ENCODE data around the gene TOX4.

Gene TOX4

DNA sequence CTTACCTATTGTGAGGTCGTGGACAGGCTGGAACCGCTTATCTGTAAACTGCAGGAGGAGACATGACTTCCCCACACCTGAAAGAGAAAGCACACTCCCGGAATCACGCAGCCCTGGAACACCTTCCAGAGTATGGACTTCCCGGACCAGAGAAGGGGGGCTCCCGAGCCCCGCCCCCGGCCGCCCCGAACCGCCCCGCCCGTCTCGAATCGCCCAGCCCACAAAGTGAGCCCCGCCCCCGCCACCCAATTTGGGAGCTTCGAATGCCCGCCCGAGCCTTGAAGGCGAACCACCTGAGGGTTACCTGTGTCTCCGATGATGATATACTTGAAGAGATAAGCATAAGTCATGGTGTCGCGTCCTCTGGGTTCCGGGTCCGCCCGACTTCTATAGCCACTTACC, 471 bp upstream of the TOX4 start:
- TF ChIP-seq, protein P1, sequence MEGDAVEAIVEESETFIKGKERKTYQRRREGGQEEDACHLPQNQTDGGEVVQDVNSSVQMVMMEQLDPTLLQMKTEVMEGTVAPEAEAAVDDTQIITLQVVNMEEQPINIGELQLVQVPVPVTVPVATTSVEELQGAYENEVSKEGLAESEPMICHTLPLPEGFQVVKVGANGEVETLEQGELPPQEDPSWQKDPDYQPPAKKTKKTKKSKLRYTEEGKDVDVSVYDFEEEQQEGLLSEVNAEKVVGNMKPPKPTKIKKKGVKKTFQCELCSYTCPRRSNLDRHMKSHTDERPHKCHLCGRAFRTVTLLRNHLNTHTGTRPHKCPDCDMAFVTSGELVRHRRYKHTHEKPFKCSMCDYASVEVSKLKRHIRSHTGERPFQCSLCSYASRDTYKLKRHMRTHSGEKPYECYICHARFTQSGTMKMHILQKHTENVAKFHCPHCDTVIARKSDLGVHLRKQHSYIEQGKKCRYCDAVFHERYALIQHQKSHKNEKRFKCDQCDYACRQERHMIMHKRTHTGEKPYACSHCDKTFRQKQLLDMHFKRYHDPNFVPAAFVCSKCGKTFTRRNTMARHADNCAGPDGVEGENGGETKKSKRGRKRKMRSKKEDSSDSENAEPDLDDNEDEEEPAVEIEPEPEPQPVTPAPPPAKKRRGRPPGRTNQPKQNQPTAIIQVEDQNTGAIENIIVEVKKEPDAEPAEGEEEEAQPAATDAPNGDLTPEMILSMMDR (IDR thresholded peaks at IDR 0.05; ENCODE audit: low read depth, low read length) = no peak
- in situ Hi-C loops (cut with HindIII; ENCODE audit: low sequenced_read_pairs) = no loop called here
- H3K4me3 ChIP-seq (ENCODE audit: low read depth, low read length) = peak overlapping the region; percentile 90
- DNase-seq (ENCODE audit: low read depth, low spot score) = no peak

DNA sequence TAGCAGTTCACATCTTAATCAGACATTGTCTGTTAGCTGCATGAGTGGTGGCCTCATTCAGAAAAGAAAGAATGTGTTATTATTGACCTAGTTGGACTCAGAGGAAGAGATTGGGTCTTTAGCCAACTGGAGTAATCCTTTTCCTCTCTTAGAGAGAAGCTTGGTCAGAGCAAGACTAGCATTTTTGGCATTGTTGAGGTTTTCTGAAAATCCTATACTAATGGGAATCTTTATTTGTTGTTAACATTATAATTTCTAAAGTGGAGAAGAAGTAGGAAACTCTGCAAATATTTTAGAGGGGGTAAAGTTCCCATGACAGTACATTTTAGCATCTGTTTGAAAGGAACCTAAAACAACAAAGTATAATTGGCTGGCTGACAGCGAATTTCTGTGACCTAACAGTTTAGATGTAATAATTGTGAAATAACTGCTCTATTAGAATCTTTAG, 9.7 kb downstream of the TOX4 start:
- TF ChIP-seq, protein P1 (IDR thresholded peaks at IDR 0.05; ENCODE audit: low read depth, low read length) = no peak
- in situ Hi-C loops (cut with HindIII; ENCODE audit: low sequenced_read_pairs) = no loop called here
- no peak overlapping the region for H3K4me3 ChIP-seq (ENCODE audit: low read depth, low read length)
- peak; percentile 62 for DNase-seq (ENCODE audit: low read depth, low spot score)

DNA sequence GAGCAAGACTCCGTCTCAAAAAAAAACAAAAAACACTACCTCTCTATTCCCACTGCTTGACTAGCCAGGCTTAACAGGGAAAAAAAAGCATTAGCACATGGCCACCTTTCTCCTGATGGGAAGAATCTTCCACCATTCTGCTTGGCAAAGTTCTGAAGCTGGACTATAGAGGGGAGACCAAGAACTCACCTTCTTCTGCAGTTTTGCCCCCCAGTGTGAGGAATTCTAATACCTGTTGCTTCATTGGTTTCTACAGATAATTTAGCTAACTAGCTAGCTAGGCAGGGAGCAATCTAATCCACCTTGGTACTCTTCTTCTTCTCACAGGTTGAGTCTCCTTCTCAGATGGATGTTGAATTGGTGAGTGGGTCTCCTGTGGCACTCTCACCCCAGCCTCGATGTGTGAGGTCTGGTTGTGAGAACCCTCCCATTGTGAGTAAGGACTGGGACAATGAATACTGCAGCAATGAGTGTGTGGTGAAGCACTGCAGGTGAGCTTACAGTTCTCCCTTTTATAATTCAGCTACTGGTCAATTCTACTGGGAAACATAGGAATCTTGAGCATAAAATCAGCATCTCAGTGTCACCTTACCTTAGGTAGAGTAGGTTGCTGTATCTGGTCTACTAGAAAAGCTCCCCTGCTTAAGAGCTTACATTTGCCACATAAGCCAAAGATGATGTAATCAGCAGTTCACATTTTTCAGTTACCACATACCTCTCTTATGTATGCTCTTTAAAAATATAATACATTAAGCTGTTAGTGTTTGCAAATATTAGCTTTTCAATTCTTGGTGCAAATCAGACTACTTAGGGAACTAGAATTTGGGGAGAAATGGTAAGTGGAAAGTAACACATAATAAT, 18.1 kb downstream of the TOX4 start:
- H3K4me3 ChIP-seq (ENCODE audit: low read depth, low read length) = no peak overlapping the region
- in situ Hi-C loops (cut with HindIII; ENCODE audit: low sequenced_read_pairs) = no loop called here
- DNase-seq (ENCODE audit: low read depth, low spot score) = peak; percentile 41
- TF ChIP-seq, protein P1 (IDR thresholded peaks at IDR 0.05; ENCODE audit: low read depth, low read length) = no peak

DNA sequence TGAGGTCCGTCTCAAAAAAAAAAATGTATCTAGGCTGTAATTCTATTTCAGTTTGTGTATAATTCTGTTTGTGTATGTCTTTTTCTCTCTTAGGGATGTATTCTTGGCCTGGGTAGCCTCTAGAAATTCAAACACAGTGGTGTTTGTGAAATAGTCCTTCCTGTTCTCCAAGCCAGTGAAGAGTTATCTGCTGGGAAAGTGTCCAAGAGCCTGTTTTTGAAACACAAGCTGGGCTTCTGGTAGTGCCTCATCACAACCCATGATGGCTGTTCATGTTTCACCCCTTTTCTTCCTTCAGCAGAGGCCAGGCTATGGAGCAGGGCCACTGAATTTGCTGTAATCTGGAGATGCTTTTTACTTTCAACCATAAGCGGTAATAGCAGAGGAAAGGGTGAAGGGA, 19.5 kb downstream of the TOX4 start:
- TF ChIP-seq, protein P1 (IDR thresholded peaks at IDR 0.05; ENCODE audit: low read depth, low read length) = no peak
- no peak overlapping the region for H3K4me3 ChIP-seq (ENCODE audit: low read depth, low read length)
- no peak for DNase-seq (ENCODE audit: low read depth, low spot score)
- in situ Hi-C loops (cut with HindIII; ENCODE audit: low sequenced_read_pairs) = no loop called here

DNA sequence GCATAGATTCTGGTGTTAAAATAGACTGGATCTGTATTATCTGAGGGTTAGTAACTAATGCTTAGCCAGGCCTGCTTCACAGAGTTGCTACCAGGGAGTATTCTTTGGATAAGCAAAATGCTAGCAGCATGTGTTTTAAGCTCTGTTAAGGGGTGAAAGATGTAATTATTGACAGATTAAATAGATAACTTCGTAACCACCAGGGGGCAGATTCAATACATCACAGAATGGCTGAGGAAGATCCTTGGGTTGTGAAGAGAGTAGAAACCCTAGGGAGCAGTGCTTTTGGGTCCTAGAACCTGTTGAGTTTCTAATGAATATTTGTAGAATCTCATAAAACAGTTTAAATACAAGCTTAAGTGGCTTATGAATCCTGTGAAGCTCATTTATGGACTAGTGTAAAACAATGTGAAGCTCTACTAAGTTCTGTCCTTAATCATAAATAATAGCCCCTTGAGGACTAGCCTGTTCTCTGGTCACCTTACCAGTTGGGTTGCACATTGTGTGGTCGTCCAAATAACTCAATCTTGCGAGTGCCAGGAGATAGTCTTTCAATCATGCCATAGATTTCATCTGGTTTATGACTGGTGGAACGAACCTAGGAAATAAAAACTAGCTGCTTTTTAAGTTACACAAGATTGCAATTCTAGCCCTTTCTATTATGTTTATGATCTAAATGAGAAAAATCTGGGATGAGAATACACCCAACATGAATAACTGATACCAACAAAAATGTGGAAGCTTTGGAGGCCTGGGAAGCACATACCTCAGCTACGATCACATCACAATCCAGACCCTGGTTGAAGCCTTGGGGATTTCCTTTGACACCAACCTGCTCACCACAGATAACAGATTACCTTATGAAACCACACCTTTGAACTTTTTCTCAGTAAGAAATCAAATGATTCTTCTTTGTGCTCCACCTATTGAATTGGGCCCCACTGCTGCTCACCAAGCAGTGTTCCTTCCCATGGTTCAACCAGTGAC, 21.8 kb downstream of the TOX4 start:
- in situ Hi-C loops (cut with HindIII; ENCODE audit: low sequenced_read_pairs) = no loop called here
- TF ChIP-seq, protein P1 (IDR thresholded peaks at IDR 0.05; ENCODE audit: low read depth, low read length) = peak; percentile 42
- H3K4me3 ChIP-seq (ENCODE audit: low read depth, low read length) = no peak overlapping the region
- peak; percentile 50 for DNase-seq (ENCODE audit: low read depth, low spot score)

DNA sequence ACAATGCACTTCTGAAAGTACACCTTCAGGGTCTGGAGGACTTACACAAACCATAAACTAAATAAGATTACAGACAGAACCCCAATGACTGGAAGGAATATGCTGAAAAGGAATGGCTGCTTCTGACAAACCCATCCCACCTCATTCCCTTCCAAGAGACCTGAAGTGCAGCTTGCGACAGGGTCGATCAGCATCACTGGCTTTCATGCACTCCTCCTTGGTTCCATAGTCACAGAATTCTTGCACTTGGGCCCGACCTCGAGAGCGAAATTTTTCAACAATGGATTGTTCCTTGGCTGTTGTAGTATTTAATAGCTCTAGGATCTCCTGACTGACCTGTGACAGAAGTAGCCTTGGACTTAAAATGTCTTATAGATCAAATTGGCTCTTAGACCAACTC, 24.6 kb downstream of the TOX4 start:
- TF ChIP-seq, protein P1 (IDR thresholded peaks at IDR 0.05; ENCODE audit: low read depth, low read length) = no peak
- no peak for DNase-seq (ENCODE audit: low read depth, low spot score)
- no peak overlapping the region for H3K4me3 ChIP-seq (ENCODE audit: low read depth, low read length)
- in situ Hi-C loops (cut with HindIII; ENCODE audit: low sequenced_read_pairs) = no loop called here

Data from astrocyte of the spinal cord (primary cell).